Mesothelial cell of epicardium (in vitro differentiated cells): ENCODE measurements around the gene FAM167B. TPM values are rescaled to one million over a fixed set of nuclear protein-coding genes. Genes with fewer than 3 reads are reported as not detected.
"Not testable (repeated sequence)": the region's sequence is repeated elsewhere in the genome, so short reads cannot be mapped to it uniquely, and the experiment has no call there.

ENCODE experiments used
- DNase-seq, 2 experiments: peaks; one replicate each; pipeline ENCODE4 v3.0.0; 2021; ENCODE audit warnings: low spot score in 2 of 2; ENCODE audit not compliant: unreplicated experiment in 2 of 2
- H3K27ac Mint-ChIP-seq: 2 replicates; pipeline ENCODE4 v1.8.0; 2021; ENCODE audit warnings: mixed read lengths
- H3K27me3 Mint-ChIP-seq: 2 replicates; pipeline ENCODE4 v1.8.0; 2021; ENCODE audit warnings: low read depth, mixed read lengths
- H3K36me3 Mint-ChIP-seq: 2 replicates; pipeline ENCODE4 v1.8.0; 2021; ENCODE audit warnings: mixed read lengths
- H3K4me1 Mint-ChIP-seq: 2 replicates; pipeline ENCODE4 v1.8.0; 2021; ENCODE audit warnings: mixed read lengths
- H3K4me3 Mint-ChIP-seq: 2 replicates; pipeline ENCODE4 v1.8.0; 2021; ENCODE audit warnings: mild to moderate bottlenecking, moderate library complexity, mixed read lengths
- H3K9me3 Mint-ChIP-seq: 2 replicates; pipeline ENCODE4 v1.8.0; 2021; ENCODE audit warnings: mixed read lengths
- CTCF ChIP-seq: fragments of 200-600 bp; sonication (generic); IDR thresholded peaks from one replicate; pipeline ENCODE4 v1.5.0; 2021; ENCODE audit warnings: antibody characterized with exemption; ENCODE audit not compliant: unreplicated experiment
- total RNA-seq: library from RNA; stranded (reverse); gene quantifications from 3 replicates; pipeline ENCODE4 v1.2.1, GENCODE V29; 2021

The FAM167B gene
- total RNA-seq, 1 donor from 2014 or later, result 1.8 TPM

GRCh38 chr1:32273391-32274208 is 26.6 kb downstream of the FAM167B start:
- Mint-ChIP-seq H3K27me3 (no peaks in the 10 kb centered on the region), H3K27ac (peak overlapping the region; percentile 94), H3K9me3 (no peaks in the 10 kb centered on the region), H3K4me1 (peaks cover 29% of the 10 kb centered on the region), H3K36me3 (no peaks in the 10 kb centered on the region), H3K4me3 (peak overlapping the region; percentile 50)
- TF ChIP-seq CTCF, result no peak
- no peak for DNase-seq

GRCh38 chr1:32274646-32275340 is 27.8 kb downstream of the FAM167B start:
- no peaks in the 10 kb centered on the region for H3K9me3 Mint-ChIP-seq
- no peaks in the 10 kb centered on the region for H3K27me3 Mint-ChIP-seq
- no peaks in the 10 kb centered on the region for H3K36me3 Mint-ChIP-seq
- DNase-seq, result no peak
- H3K27ac Mint-ChIP-seq, result no peak overlapping the region
- no peak for TF ChIP-seq CTCF
- no peak overlapping the region for H3K4me3 Mint-ChIP-seq
- peaks cover 29% of the 10 kb centered on the region for H3K4me1 Mint-ChIP-seq

GRCh38 chr1:32275424-32275823 is 28.4 kb downstream of the FAM167B start:
- no peaks in the 10 kb centered on the region for H3K36me3 Mint-ChIP-seq
- no peak overlapping the region for H3K4me3 Mint-ChIP-seq
- no peak for DNase-seq
- no peak overlapping the region for H3K27ac Mint-ChIP-seq
- no peaks in the 10 kb centered on the region for H3K27me3 Mint-ChIP-seq
- no peaks in the 10 kb centered on the region for H3K9me3 Mint-ChIP-seq
- H3K4me1 Mint-ChIP-seq, result peaks cover 29% of the 10 kb centered on the region
- no peak for TF ChIP-seq CTCF

DNA sequence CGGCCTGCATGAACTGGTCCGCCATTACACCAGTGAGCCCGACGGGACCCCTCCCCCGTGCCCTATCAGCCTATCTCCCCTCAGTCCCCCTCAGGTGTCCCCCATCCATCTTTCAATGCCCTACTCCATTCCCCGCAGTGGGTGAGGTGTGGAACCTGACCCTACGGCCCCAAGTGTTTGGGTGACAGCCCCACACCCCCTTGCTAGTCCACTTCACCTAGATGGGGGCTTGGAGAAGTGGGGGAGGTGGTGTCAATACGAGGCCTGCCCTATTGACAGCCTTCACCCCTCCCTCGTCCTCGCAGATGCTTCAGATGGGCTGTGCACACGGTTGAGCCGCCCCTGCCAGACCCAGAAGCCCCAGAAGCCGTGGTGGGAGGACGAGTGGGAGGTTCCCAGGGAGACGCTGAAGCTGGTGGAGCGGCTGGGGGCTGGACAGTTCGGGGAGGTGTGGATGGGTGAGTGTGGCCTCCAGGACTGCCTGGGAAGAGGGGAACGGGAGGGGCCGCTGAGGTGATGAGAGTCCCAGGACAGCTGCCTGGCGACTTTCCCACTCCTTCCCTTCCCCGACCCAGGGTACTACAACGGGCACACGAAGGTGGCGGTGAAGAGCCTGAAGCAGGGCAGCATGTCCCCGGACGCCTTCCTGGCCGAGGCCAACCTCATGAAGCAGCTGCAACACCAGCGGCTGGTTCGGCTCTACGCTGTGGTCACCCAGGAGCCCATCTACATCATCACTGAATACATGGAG is 29.2 kb downstream of the FAM167B start:
- Mint-ChIP-seq H3K4me1 (peaks cover 29% of the 10 kb centered on the region), H3K27ac (no peak overlapping the region), H3K36me3 (no peaks in the 10 kb centered on the region), H3K27me3 (no peaks in the 10 kb centered on the region), H3K4me3 (no peak overlapping the region), H3K9me3 (no peaks in the 10 kb centered on the region)
- no peak for DNase-seq
- TF ChIP-seq CTCF, result no peak

DNA sequence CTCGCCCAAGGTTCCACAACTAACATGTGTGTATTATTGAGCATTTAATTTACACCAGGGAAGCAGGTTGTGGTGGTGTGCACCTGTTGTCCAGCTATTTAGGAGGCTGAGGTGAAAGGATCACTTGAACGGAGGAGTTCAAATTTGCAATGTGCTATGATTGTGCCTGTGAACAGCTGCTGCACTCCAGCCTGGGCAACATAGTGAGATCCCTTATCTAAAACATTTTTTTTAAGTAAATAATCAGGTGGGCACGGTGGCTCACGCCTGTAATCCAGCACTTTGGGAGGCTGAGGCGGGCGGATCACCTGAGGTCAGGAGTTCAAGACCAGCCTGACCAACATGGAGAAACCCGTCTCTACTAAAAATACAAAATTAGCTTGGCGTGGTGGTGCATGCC is 37.8 kb downstream of the FAM167B start:
- DNase-seq, H3K27ac Mint-ChIP-seq, H3K4me1 Mint-ChIP-seq, H3K27me3 Mint-ChIP-seq, H3K9me3 Mint-ChIP-seq, H3K4me3 Mint-ChIP-seq, H3K36me3 Mint-ChIP-seq: not testable (repeated sequence)

GRCh38 chr1:32285658-32286057 is 38.6 kb downstream of the FAM167B start:
- Mint-ChIP-seq H3K4me1 (no peaks in the 10 kb centered on the region), H3K4me3 (no peak overlapping the region), H3K27me3 (no peaks in the 10 kb centered on the region), H3K27ac (no peak overlapping the region), H3K36me3 (no peaks in the 10 kb centered on the region), H3K9me3 (no peaks in the 10 kb centered on the region)
- DNase-seq, result no peak
- TF ChIP-seq CTCF, result no peak
